DND-41 (cell line): ENCODE data around the gene SNRPB2.

ENCODE experiments used
- ATAC-seq: fragments of 200-7000 bp; cut with Tn5 transposase; 3 replicates; pipeline ENCODE4 v1.9.1; 2021; ENCODE audit warnings: low read depth; ENCODE audit not compliant: insufficient read depth
- DNase-seq: peaks from one replicate; pipeline ENCODE4 v3.0.0-alpha.2; 2020
- H2AFZ ChIP-seq: 2 replicates; pipeline ENCODE4 v1.6.0; 2012; ENCODE audit warnings: low read depth, low read length
- H3K27ac ChIP-seq: 2 replicates; pipeline ENCODE4 v1.5.1; 2012; ENCODE audit warnings: low read length, inconsistent platforms
- H3K27me3 ChIP-seq: fragments of 200-600 bp; sonication (generic); 2 replicates; pipeline ENCODE4 v1.6.0; 2012; ENCODE audit warnings: low read length, mild to moderate bottlenecking, inconsistent platforms; ENCODE audit not compliant: insufficient read depth, poor library complexity
- H3K36me3 ChIP-seq: 2 replicates; pipeline ENCODE4 v1.5.1; 2012; ENCODE audit warnings: low read length, inconsistent platforms; ENCODE audit not compliant: insufficient read depth
- H3K4me1 ChIP-seq: 2 replicates; pipeline ENCODE4 v1.5.1; 2012; ENCODE audit warnings: mild to moderate bottlenecking, low read length; ENCODE audit not compliant: insufficient read depth
- H3K4me2 ChIP-seq: 2 replicates; pipeline ENCODE4 v1.6.0; 2012; ENCODE audit warnings: mild to moderate bottlenecking, moderate library complexity, low read length, inconsistent platforms; ENCODE audit not compliant: insufficient read depth
- H3K4me3 ChIP-seq, 2 experiments: fragments of 200-600 bp in 1 of 2; shearing (Covaris generic) in 1 of 2; 2 replicates each; pipeline ENCODE4 v1.5.1; 2012 to 2016; ENCODE audit warnings: inconsistent platforms in 2 of 2, low read length in 2 of 2, mild to moderate bottlenecking in 2 of 2, low read depth in 1 of 2, moderate library complexity in 1 of 2
- H3K79me2 ChIP-seq: 2 replicates; pipeline ENCODE4 v1.6.0; 2012; ENCODE audit warnings: low read length, inconsistent platforms; ENCODE audit not compliant: insufficient read depth
- H3K9ac ChIP-seq: 2 replicates; pipeline ENCODE4 v1.6.0; 2012; ENCODE audit warnings: low read depth, mild to moderate bottlenecking, inconsistent platforms, low read length, moderate library complexity
- H3K9me3 ChIP-seq: 2 replicates; pipeline ENCODE4 v1.5.1; 2012; ENCODE audit warnings: low read length, moderate library complexity, mild to moderate bottlenecking, inconsistent platforms; ENCODE audit not compliant: insufficient read depth, severe bottlenecking
- H4K20me1 ChIP-seq: 2 replicates; pipeline ENCODE4 v1.6.0; 2012; ENCODE audit warnings: low read length; ENCODE audit not compliant: insufficient read depth
- CTCF ChIP-seq: IDR thresholded peaks from 2 replicates; pipeline ENCODE4 v1.5.1; 2012; ENCODE audit warnings: borderline replicate concordance, low read length, moderate library complexity, mild to moderate bottlenecking; ENCODE audit not compliant: poor library complexity, severe bottlenecking; ENCODE audit errors: extremely low read depth
- EZH2 ChIP-seq: IDR thresholded peaks from 3 replicates; pipeline ENCODE4 v1.6.1; 2012; ENCODE audit warnings: borderline replicate concordance, low read depth, mild to moderate bottlenecking, moderate library complexity, low read length, inconsistent platforms; ENCODE audit not compliant: severe bottlenecking

SNRPB2 gene

GRCh38 chr20:16749573-16749972 is 19.7 kb downstream of the SNRPB2 start:
- Histone ChIP-seq H2AFZ (no peak overlapping the region), H3K4me1 (no peaks in the 10 kb centered on the region), H3K4me3 (no peak overlapping the region), H3K79me2 (no peaks in the 10 kb centered on the region), H3K27me3 (no peaks in the 10 kb centered on the region), H3K36me3 (no peaks in the 10 kb centered on the region), H3K4me2 (no peak overlapping the region), H3K9me3 (no peaks in the 10 kb centered on the region), H3K27ac (no peak overlapping the region), H3K9ac (no peak overlapping the region), H4K20me1 (no peaks in the 10 kb centered on the region)
- ATAC-seq = no peak
- DNase-seq = no peak
- TF ChIP-seq CTCF (peak; percentile 4), EZH2 (no peak)

DNA sequence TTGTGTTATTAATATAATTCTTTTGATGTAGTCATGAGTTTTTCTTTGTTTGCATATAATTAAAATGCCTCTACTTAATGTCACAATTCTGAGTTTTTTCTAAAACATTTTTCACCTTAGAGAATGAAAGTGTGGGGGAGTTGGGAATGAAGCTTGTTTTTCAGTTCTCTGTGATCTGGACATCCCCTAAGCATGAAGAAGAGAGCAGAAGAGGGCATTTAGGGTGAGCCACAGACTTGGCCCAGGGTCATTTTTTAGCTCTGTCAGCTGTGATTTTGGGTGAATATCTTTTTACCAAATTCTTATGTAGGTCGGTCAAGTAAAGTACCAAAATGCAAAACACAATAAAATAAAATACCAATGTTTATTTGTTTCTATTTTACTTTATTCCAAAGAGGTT is 22.3 kb downstream of the SNRPB2 start:
- H3K9me3 ChIP-seq = no peaks in the 10 kb centered on the region
- no peaks in the 10 kb centered on the region for H3K27me3 ChIP-seq
- no peak overlapping the region for H3K4me2 ChIP-seq
- no peaks in the 10 kb centered on the region for H3K79me2 ChIP-seq
- H4K20me1 ChIP-seq = no peaks in the 10 kb centered on the region
- no peak overlapping the region for H3K4me3 ChIP-seq
- H3K9ac ChIP-seq = no peak overlapping the region
- no peak overlapping the region for H2AFZ ChIP-seq
- DNase-seq (no peak), ATAC-seq (no peak)
- H3K27ac ChIP-seq = no peak overlapping the region
- H3K36me3 ChIP-seq = no peaks in the 10 kb centered on the region
- no peak for TF ChIP-seq EZH2
- TF ChIP-seq CTCF = no peak
- no peaks in the 10 kb centered on the region for H3K4me1 ChIP-seq

DNA sequence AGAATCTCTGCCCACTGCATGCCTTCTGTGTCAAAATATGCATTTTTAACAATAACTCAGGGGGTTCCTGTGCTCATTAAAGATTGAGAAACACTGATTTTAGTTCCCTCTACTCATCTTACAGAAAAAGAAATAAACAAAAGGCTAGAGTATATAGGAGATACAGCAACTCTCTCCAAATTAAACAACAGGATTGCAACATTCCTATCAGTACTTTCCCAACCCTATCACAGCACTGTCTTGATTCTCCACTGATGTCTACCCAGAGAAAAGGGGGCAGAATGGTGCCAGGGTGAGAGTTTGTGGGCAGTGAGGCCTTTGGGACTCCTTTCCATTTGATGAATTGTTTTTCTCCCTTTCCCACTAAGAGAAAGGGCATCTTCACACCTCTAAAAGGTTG is 23.1 kb downstream of the SNRPB2 start:
- ATAC-seq (no peak), DNase-seq (no peak)
- Histone ChIP-seq H3K36me3 (no peaks in the 10 kb centered on the region), H4K20me1 (no peaks in the 10 kb centered on the region), H3K27ac (no peak overlapping the region), H3K4me1 (no peaks in the 10 kb centered on the region), H3K79me2 (no peaks in the 10 kb centered on the region), H3K9me3 (no peaks in the 10 kb centered on the region), H3K27me3 (no peaks in the 10 kb centered on the region), H3K9ac (no peak overlapping the region), H3K4me3 (no peak overlapping the region), H2AFZ (no peak overlapping the region), H3K4me2 (no peak overlapping the region)
- TF ChIP-seq EZH2 (no peak), CTCF (no peak)
